Body of pancreas (tissue), 4 donors: ENCODE results near the gene FBXO34. TPM values are rescaled to one million over a fixed set of nuclear protein-coding genes. Genes with fewer than 3 reads are reported as not detected.

Source experiments
- ATAC-seq: fragments of 150-250 bp; one replicate; pipeline ENCODE4 v1.9.1; 2016
- DNase-seq, 4 donors: peaks; one replicate each; pipeline ENCODE4 v3.0.0-alpha.2; 2019
- H3K27ac ChIP-seq, 4 donors: fragments of 200-600 bp; sonication (generic); 1 replicate in 3 of 4; 2 replicates in 1 of 4; pipeline versions ENCODE4 v1.5.1 to v1.6.1; 2016 to 2019; ENCODE audit warnings: mild to moderate bottlenecking in 1 of 4, mixed read lengths in 1 of 4, moderate library complexity in 1 of 4
- H3K27me3 ChIP-seq, 2 donors: fragments of 200-600 bp; sonication (generic); one replicate each; pipeline ENCODE4 v1.6.0; 2016; ENCODE audit warnings: mild to moderate bottlenecking in 1 of 2
- H3K36me3 ChIP-seq, 2 donors: fragments of 200-600 bp; sonication (generic); replicated peaks in 1 of 2; 2 replicates each; pipeline ENCODE4 v1.5.1; 2016; ENCODE audit warnings: low read depth in 2 of 2; ENCODE audit not compliant: insufficient read depth in 1 of 2
- H3K4me1 ChIP-seq: fragments of 200-600 bp; sonication (generic); one replicate; pipeline ENCODE4 v1.6.0; 2016
- H3K4me3 ChIP-seq, 2 donors: fragments of 200-600 bp; sonication (generic); 1 replicate in 1 of 2; 2 replicates in 1 of 2; pipeline ENCODE4 v1.5.1; 2016 to 2019
- H3K9me3 ChIP-seq, 3 donors: fragments of 200-600 bp; sonication (generic); 1 replicate in 2 of 3; 2 replicates in 1 of 3; pipeline ENCODE4 v1.5.1; 2016
- POLR2A ChIP-seq, 3 donors: fragments of 450-650 bp; IDR thresholded peaks; one replicate each; pipeline ENCODE4 v1.6.1; 2016; ENCODE audit warnings: antibody characterized with exemption in 3 of 3, mild to moderate bottlenecking in 2 of 3
- WGBS, 2 donors: methylation state at CpG; one replicate each; pipeline ENCODE4 v1.1.5; 2017; 5-methylcytosine and 5-hydroxymethylcytosine counted together
- intact Hi-C: fragments of 100-400 bp; cut with DNase I; formaldehyde crosslinking; loops from one replicate; pipeline ENCODE4 v1.15.1; 2023
- total RNA-seq, 2 donors: library from RNA; depleted of rRNA; stranded (reverse); fragments of >200 nt; gene quantifications; one replicate each; pipeline ENCODE4 v1.1.0, GENCODE V29; 2016
- TF ChIP-seq, protein P1 (sequence below), 7 experiments: fragments of 450-650 bp in 4 of 7; fragments of 200-600 bp in 3 of 7; sonication (generic) in 3 of 7; IDR thresholded peaks; one replicate each; pipeline ENCODE4 v1.5.1; 2016 to 2019; ENCODE audit warnings: antibody characterized with exemption in 7 of 7

Gene FBXO34
- total RNA-seq, 2 donors from 2014 or later: 14.2 to 17.4 TPM

DNA sequence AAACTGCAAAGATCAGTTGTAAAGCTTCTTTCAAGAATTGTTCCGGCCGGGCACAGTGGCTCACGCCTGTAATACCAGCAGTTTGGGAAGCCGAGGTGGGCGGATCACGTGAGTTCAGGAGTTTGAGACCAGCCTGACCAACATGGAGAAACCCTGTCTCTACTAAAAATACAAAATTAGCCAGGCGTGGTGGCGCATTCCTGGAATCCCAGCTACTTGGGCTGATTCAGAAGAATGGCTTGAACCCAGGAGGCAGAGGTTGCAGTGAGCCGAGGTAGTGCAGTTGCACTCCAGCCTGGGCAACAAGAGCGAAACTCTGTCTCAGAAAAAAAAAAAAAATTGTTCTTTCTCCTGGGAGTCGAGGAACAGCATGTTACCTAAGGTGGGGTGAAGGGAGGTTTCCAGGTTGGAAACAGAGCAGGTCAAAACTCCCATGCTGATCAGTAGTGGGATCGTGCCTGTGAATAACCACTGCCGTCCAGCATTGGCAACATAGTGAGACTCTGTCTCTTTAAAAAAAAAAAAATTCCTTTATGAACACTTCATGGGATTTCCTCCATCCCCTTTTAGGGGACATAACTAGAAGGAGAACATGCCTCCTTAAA lies 13.9 kb downstream of the FBXO34 start:
- TF ChIP-seq, protein P1, sequence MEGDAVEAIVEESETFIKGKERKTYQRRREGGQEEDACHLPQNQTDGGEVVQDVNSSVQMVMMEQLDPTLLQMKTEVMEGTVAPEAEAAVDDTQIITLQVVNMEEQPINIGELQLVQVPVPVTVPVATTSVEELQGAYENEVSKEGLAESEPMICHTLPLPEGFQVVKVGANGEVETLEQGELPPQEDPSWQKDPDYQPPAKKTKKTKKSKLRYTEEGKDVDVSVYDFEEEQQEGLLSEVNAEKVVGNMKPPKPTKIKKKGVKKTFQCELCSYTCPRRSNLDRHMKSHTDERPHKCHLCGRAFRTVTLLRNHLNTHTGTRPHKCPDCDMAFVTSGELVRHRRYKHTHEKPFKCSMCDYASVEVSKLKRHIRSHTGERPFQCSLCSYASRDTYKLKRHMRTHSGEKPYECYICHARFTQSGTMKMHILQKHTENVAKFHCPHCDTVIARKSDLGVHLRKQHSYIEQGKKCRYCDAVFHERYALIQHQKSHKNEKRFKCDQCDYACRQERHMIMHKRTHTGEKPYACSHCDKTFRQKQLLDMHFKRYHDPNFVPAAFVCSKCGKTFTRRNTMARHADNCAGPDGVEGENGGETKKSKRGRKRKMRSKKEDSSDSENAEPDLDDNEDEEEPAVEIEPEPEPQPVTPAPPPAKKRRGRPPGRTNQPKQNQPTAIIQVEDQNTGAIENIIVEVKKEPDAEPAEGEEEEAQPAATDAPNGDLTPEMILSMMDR (IDR thresholded peaks at IDR 0.05): no peak
- TF ChIP-seq POLR2A (IDR thresholded peaks at IDR 0.05): no peak
- 87 to 92% methylated on average over 13 of the region's 13 CpGs for WGBS, 2 donors
- ATAC-seq (no peak), DNase-seq (no peak)
- intact Hi-C loops: no loop called here
- H3K4me1 ChIP-seq: peaks cover 9% of the 10 kb centered on the region
- no peaks in the 10 kb centered on the region for H3K27me3 ChIP-seq
- no peak overlapping the region for H3K4me3 ChIP-seq
- no peaks in the 10 kb centered on the region for H3K9me3 ChIP-seq
- no peaks in the 10 kb centered on the region for H3K36me3 ChIP-seq
- H3K27ac ChIP-seq: no peak overlapping the region

DNA sequence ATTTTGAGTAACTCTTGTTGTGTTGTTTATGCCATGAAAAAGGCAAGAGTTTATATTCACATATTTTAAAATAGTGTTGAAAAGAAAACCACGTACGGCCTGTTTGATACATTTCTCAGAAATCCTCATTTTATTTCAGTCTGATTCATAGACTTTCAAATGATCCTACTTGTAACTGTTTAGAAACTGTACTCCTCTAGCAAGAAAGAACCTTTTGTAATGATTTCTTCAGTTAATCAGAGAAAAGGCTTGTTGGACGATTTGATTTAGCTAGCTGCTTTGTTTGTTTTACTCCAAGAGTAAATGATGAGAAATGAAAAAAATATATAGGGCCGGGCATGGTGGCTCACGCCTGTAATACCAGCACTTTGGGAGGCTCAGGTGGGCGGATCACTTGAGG lies 17.2 kb downstream of the FBXO34 start:
- intact Hi-C loops: no loop called here
- DNase-seq (no peak), ATAC-seq (no peak)
- H3K36me3 ChIP-seq: no peaks in the 10 kb centered on the region
- no peaks in the 10 kb centered on the region for H3K27me3 ChIP-seq
- no peak overlapping the region for H3K27ac ChIP-seq
- no peaks in the 10 kb centered on the region for H3K4me1 ChIP-seq
- H3K4me3 ChIP-seq: no peak overlapping the region
- 70 to 73% methylated on average over 6 of the region's 6 CpGs for WGBS, 2 donors
- H3K9me3 ChIP-seq: no peaks in the 10 kb centered on the region
- no peak for TF ChIP-seq POLR2A (IDR thresholded peaks at IDR 0.05)

DNA sequence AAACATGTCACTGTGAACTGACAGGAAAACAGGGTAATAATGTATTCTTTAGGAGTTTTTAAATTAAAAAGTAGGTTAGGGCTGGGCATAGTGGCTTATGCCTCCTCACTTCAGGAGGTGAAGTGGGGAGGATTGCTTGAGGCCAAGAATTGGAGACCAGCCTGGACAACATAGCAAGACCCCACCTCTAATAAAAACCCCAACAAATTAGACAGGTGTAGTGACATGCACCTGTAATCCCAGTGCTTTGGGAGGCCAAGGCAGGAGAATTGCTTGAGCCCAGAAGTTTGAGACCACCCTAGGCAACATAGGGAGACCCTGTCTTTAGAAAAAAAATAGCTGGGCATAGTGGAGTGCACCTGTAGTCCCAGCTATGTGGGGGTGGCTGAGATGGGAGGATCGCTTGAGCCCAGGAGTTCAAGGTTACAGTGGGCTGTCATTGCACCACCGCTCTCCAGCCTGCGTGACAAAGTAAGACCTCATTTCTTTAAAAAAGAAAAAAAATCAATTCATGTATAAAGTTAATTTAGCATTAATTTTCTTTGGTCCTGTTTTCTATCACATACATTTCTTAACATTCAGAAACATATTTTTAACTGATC lies 20.4 kb downstream of the FBXO34 start:
- no peaks in the 10 kb centered on the region for H3K27me3 ChIP-seq
- no peaks in the 10 kb centered on the region for H3K36me3 ChIP-seq
- no peaks in the 10 kb centered on the region for H3K9me3 ChIP-seq
- WGBS, 2 donors: 46 to 85% methylated on average over 3 of the region's 3 CpGs
- TF ChIP-seq, protein P1 (IDR thresholded peaks at IDR 0.05): no peak
- no peak for TF ChIP-seq POLR2A (IDR thresholded peaks at IDR 0.05)
- no peak overlapping the region for H3K27ac ChIP-seq
- H3K4me1 ChIP-seq: no peaks in the 10 kb centered on the region
- no peak for ATAC-seq
- intact Hi-C loops: no loop called here
- DNase-seq: no peak
- no peak overlapping the region for H3K4me3 ChIP-seq

DNA sequence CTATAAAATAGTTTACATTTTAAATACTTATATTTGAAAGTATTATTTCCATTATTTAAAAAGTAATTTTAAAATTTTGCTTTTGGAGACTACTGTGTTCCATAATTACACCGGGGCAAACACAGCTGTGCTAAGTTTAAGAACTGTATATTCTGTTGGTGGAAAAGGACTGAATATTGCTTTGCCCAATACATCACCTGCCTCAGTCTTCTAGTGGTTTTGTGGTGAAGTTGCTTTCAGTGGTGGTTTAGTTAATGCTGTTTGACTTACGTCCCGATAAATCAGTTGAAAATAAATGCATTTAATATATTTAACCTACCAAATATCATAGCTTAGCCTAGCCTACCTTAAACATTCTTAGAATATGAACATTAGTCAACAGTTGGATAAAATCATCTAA lies 23.4 kb downstream of the FBXO34 start:
- intact Hi-C loops: no loop called here
- 82 to 92% methylated on average over 3 of the region's 3 CpGs for WGBS, 2 donors

More for the DNA sequence above, 23.4 kb downstream of the FBXO34 start:
- Histone ChIP-seq H3K4me1 (peaks cover 16% of the 10 kb centered on the region), H3K4me3 (no peak overlapping the region), H3K36me3 (no peaks in the 10 kb centered on the region), H3K27ac (no peak overlapping the region), H3K27me3 (no peaks in the 10 kb centered on the region), H3K9me3 (no peaks in the 10 kb centered on the region)
- ATAC-seq (no peak), DNase-seq (no peak)
- TF ChIP-seq, protein P1 (IDR thresholded peaks at IDR 0.05): no peak
- no peak for TF ChIP-seq POLR2A (IDR thresholded peaks at IDR 0.05)
